CD4-positive, alpha-beta T cell treated with Interferon gamma for 1 hour (primary cell): ENCODE measurements around the gene SCMH1.
"Not testable (repeated sequence)": the region's sequence is repeated elsewhere in the genome, so short reads cannot be mapped to it uniquely, and the experiment has no call there.

ENCODE experiments used
- DNase-seq: peaks from one replicate; pipeline ENCODE4 v3.0.0-alpha.2; 2020

Gene SCMH1

DNA sequence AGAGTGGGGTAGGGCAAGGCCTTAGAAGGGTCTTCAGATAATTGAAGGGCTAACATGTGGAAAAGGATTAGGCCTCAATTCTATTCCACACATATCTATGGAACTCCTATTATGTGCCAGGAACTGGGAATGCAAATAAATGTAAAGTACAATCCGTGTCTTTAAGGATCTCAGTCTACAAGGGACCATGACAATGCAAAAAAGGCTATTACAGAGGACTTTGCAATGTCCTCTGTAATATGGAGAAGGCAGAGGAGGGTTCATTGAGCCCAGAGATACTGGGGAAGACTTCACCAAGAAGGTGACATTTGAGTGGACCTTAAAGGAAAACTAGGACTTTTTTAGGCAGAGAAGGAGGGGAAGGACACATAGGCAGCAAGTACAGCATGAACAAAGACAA lies 4.5 kb upstream of the SCMH1 start:
- DNase-seq = no peak

DNA sequence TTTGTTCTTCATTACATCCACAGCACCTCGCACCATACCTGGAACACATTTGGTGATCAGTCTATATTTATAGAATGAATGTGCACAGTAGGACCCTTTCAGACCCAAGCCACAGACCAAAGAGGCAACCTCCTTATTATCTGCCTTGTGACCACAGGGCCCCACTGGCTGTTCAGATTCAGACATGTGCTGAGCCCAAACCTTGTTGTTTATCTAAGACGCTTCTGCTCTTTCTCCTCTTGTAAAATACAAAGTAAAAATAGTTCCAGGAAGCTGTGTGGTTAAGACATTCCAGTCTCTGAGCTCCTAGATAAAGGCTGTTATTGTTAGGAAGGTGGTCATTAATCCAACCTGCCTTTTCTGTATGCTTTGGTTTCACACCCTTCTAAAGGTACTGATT lies 3.6 kb upstream of the SCMH1 start:
- no peak for DNase-seq

DNA sequence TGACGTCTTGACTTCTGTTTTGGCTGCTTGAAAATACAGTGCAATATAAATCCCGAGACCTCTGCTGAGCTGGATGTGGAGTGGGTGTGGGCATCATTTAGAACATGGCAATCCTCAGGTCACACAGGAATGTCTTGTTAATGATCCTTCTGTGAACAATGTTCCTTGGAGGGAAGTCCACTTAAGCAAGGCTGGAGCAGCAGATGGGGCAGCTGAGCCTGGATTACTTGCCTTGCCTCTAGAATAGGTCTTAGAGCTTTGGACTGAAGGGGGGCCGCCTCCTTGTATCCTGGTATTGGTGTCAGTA lies 926 bp upstream of the SCMH1 start:
- no peak for DNase-seq

DNA sequence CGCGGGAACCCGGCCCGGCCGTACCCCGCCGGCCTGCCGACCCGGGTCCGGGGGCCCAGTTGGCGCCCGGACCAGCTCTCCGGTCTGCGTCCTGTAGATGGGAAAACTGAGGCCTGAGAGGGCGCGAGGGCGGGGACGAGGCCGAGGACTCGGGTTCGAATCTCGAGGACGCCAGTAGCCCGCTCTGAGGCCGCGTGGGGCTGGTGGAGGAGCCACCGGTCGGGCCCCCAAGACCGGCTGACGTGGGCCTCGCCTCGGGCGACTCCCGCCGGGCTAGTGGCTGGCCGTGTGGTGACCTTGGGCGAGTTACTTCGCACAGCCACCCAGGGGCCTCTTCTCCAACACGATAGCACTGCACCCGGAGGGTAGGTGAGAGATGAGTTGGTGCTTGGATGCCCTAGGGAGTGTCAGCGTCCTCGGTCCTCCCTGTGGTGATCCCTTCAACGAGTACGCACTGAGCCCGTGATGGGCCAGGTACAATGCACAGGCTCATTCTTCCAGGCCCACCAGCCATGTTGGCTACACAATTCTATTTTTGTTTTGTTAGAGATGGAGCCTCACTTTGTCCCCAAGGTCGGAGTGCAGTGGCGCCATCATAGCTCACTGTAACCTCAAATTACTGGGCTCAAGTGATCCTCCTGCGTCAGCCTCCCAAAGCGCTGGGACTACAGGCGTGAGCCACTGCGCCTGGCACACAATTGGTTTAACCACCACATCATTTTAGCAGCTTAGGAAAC lies 404 bp upstream of the SCMH1 start:
- no peak for DNase-seq

DNA sequence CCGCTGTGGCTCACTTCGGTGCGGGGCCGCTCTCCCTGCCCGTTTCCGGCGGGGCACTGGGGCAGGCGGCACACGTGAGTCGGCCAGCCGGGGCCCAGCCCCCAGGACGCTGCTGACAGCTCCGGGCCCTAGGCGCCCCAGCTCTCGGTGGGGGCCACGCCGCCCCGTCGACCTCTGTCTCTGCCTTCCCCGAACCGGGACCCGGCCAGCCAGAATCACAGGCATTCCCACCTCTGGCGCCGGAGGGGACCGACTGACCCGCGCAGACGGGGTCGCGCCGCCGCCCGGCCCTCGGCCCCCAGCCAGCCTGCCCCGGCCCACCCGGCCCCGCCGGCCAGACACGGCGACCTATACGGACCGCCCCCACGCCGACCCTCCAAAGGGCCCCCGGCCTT lies 755 bp downstream of the SCMH1 start:
- DNase-seq = peak; percentile 57

DNA sequence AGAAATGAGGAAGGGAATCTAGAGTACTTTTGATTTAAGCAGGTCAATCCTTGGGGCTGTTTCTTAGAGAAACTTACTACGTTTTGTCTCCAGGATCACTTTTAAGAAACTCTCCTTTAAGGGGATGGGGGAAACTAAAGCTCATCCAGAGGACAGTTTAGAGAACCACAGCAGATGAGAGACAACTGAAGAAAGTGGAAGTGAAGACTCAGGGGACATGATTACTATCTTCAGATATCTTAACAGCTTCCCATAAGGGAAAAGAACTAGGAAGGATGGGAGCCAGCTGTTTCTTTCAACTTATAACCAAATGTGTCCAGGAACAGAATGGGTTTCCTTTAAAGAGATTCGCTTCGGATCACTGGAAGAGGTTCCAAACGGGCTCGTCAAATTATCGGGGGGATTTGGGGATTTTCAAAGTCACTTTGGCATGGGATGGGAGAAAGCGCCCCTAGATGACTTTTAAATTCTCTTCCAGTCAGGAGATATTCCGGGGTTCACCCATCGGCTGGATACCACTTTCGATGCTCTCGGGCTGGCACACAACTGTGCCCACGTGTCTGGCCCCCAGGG lies 1.2 kb downstream of the SCMH1 start:
- no peak for DNase-seq

DNA sequence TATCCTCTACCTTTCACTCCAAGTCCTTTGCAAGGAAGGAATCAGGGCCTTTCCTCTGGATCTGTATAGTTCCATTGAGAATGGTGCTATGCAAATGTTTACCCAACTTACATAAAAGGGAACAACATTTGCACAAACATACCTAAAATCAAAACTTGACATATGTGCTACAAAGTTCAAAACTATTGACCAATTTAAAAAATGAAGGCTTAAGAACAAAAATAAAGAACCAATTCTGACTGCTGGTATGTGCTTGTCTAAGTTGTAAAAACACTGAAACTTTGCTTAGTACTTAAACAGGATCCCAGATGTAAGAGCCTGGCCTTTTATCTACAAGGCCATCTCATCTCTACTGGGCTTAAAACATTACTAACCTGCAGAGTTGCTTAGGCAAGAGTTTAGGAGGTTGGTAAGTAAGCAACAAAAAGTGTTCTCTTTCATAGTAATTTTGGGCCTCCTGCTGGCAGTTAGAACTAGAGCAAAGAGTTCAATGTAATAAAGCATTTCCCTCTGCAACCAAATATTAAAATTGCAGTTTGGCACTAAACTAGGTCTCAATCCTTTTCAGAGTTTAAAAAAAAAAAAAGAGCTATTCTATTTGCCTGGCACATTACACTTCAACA lies 2.0 kb downstream of the SCMH1 start:
- no peak for DNase-seq

DNA sequence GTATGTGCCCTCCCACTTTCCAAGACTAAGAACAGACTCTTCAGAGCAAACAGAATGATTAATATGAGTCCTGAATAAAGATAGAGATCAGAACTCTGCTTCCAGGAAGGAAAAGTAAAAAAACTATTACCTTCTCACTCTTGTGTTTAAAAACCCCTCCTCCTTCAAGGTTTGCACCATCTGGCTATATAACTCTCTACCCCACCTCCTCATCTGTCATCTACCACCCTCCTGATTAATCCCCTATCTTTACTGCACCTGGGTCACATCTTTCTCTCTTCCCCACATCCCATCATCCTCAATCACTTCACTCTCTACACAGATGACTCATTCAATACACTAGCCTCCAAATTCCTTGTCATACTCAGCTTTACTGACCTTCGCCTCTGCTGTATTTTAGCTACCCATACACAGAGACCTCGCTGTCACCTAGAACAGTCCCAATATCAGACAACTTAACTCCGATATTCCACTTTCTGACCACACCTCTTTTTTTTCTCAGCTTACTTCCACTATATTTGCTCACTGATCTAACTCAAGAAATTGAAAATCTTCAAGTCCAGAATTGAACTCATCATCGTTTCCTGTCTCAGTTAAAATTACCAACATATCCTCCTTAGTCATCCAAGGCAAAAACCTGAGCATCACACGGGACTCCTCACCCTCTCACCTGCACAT lies 3.7 kb downstream of the SCMH1 start:
- no peak for DNase-seq

DNA sequence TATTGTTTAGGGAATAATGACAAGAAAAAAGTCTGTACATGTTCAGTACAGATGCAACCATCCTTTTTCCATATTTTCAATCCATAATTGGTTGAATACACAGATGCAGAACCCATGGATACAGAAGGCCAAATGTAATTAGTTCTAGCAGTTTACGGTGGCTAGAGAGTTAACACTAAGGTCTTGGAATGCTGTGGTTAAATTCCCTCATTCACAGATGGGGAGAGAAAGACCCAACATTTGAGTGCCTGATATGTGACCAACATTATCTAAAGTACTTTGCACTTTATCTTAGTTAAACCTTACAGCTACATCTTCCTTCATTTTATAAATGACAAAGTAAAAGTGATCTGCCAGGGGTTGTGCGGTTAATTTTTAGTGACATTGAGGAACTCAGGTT lies 5.3 kb downstream of the SCMH1 start:
- DNase-seq = no peak

DNA sequence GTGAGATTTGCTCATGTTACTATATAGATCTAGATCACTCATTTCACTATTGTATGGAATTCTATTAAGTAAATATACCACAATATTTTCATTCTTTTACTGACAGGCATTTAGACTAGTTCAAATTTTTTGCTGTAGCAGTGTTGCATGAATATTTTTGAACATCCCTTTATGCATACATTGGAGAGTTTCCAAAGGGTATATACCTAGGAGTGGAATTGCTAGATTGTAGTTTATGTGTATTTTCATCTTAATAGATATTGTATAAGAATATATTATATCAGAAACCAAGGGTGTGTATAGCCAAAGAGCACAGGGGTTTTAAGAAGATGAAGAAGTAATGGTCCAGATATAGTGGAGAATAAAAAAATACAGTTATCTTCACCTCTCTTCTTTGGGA lies 6.2 kb downstream of the SCMH1 start:
- no peak for DNase-seq

DNA sequence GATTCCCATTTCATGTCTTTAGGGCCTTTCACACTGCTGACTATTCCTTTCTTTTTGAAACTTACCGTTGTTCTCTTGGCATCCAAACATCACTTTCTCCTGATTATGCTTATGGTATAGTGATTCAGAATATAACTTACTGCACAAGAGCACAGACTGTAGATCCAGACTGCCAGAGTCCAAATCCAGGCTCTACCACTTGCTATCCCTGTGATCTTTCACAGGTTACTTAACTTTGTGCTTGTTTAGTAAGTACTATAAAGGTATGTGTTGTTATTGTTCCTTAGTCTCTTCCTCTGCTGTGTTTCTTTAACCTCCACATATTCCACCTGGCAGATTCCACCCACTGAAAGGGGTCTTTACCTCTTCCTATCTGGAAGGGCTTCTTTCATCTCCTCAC lies 8.4 kb downstream of the SCMH1 start:
- no peak for DNase-seq

DNA sequence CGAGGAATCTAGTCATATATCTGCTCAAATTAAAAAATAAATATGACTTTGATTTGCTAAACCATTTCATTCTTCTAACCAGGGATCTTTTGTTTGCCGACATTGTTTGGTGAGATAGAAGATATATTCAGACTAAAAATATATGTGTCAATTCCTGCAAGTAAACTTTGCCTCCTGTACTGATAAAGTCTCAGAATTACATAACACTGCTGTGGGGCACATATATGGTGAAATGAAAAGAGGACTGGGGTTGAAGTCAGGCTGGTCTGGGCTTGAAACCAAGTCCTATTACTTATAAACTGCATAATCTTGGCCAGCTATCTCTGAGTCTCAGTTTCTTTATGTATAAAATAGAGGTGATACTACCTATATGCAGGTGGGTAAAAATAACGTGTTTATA lies 9.8 kb downstream of the SCMH1 start:
- DNase-seq = no peak

DNA sequence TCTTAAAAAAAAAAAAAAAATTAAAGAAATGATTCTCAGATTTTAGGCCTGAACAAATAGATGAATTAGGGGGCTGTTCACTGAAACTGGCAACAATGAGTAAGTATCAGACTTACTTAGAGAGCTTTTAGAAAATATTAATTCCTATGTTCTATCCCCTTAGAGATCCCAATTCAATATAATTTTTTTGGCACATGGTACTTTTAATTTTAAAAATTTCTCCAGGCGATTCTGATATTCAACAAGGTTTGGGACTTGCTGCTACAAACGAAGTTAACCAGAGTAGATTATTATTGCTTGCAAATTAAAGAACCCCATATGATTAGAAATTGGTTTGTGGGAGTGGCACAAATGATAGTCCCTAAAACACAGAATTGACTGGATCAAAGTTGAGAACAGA lies 11.4 kb downstream of the SCMH1 start:
- no peak for DNase-seq

DNA sequence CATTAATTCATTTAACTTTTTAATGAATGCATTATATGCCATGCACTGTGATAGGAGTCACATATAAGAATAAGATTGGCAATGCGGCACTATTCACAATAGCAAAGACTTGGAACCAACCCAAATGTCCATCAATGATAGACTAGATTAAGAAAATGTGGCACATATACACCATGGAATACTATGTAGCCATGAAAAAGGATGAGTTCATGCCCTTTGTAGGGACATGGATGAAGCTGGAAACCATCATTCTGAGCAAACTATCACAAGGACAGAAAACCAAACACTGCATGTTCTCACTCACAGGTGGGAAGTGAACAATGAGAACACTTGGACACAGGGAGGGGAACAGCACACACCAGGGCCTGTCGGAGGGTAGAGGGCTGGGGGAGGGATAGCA lies 12.9 kb downstream of the SCMH1 start:
- not testable (repeated sequence) for DNase-seq

DNA sequence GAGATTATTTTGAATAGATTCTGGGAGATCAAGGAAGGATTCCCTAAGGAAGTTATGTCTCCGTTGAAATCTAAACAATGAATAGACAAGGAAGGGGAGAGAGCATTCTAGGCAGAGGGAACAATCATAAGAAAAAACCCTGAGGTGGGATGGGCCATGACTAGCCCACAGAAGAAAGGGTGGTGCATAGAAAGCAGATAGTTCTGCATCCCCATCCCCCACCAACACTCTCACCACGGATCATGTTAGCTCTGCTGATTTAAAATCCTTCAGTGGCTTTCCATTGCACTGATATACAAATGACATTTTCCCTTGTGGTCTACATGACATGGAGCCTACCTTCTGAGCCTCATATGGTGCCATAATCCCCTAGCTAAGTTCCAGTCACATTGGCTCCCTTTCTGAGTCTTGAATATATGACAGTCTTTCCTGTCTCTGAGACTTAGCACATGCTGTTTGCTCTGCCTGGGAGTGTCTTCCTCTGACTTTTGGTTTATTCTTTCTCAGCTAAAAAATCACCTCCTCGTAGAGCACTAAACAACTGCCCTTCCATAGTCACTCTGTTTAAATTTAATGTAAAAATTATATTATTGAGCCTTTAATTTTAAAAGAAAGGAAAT lies 15.2 kb downstream of the SCMH1 start:
- no peak for DNase-seq

DNA sequence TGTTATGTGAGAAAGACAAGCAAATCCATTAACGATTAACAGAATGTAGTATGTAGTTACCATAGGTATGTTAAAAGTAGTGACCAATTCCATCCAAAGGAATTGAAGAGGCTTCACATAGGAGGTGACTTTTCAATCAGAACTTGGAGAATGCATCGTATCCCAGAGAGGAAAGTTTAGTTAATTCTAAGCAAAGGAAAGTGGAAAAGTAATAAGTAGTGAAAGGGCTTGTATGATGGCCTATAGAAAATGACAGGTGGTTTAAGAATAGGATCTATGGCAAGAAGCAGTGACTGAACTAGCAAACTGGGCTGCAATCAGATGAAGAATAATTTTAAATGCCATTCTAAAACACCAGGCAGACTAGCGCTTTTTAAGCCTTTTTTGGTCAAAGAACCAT lies 16.6 kb downstream of the SCMH1 start:
- DNase-seq = no peak

DNA sequence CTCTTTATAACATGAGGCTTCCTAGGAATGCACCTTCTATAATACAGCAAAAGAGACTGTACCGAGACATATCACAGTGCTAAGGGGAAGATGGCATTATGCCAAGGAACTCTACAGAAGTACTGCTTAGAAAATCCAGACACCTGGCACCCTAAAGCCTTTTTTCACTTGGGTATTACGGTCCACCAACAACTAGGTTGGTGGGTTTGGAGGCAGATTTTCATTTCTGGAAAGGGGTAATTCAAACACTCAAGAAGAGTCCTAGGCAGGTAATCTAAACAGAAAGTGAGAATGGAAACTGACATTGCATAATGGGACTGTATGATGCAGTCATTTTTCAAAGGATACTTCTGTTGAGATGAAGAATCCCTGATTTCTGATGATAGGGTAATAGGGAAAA lies 19.6 kb downstream of the SCMH1 start:
- DNase-seq = no peak

DNA sequence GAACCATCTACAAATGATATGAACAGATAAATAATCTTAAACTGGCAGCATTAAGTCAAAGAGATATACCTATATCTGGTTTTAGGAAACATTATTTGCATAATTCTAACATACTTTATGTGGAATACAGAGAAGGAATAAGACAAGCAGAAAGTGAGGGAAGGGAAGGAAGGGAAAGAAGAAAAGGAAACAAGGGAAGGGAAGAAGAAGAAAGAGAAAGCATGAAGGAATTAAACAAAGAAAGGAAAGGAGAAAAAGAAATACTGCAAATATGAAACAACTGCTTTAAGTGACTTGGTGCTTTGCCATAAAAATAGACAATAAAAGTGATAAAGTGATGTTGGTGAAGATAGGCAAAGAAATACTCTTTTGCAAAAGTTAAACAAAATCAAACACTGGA lies 20.1 kb downstream of the SCMH1 start:
- no peak for DNase-seq

DNA sequence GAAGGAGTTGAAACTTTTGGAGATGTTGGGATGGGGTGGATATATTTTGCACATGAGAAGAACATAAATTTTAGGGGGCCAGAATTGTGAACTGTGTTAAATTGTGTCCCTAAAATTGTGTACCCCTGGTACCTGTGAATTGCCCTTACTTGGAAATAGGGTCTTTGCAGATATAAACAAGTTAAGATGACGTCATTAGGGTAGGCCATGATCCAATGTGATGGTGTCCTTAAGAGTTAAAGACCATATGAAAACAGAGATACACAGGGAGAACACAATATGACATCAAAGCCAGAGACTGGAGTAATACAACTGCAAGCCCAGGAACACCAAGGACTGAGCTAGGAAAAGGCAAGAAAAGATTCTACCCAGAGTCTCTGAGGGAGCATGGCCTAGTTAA lies 24.0 kb downstream of the SCMH1 start:
- no peak for DNase-seq

DNA sequence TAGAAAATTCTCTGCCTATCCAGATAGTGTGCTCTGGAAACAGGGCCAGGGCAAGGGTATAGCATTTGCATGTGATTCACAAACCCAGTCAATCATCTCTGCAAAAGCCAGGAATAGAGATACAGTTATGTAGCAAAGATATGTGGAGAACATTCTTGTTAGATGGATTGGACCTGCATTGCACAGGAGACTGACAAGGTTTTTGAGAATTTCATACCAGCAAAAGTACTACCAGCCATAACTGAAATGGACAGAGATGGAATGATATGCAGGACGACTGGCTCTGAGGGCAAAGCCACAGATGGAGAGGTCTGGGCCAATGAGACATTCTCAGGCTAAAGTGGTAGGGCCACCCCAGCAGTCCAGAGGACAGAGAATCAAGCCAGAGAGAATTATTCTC lies 24.7 kb downstream of the SCMH1 start:
- no peak for DNase-seq

DNA sequence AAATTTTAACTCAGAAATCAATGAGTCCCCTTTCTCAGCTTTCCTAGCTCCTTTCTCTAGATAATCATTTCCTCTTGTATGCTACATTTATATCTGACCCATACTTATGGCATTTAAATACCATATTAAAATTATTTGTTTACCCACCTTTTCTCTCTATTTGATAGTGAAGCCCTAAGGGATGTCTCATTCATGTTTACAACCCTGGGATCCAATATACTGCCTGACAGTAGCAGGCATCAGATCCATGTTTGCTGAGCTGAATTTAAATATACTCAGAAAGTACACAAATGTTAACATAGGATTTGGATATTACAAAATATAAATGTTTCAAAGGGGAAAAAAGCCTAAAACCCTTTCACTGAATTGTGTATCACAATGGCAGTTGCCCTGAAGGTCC lies 26.5 kb downstream of the SCMH1 start:
- DNase-seq = no peak

DNA sequence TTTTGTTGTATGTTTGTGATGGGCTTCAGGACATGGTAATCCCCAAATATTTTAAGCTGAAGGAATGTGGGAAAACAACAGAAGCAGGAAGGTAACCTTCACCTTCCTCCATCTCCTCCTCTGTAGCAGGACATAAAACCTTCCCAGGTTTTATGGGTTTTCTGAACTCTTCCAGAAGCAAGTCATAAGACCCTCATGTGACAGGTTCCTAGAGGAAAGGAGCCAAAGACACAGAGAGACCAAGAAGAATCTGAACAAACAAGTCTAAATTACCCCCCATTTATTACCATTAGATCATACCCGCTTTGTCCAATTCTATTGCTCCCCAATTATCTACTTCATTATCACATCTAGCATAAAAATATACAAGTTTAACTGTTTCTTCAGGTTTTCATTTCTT lies 28.8 kb downstream of the SCMH1 start:
- no peak for DNase-seq

DNA sequence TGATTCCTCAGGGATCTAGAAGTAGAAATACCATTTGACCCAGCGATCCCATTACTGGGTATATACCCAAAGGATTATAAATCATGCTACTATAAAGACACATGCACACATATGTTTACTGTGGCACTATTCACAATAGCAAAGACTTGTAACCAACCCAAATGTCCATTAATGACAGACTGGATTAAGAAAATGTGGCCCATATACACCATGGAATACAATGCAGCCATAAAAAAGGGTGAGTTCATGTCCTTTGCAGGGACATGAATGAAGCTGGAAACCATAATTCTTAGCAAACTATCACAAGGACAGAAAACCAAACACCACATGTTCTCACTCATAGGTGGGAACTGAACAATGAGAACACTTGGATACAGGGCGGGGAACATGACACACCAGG lies 30.5 kb downstream of the SCMH1 start:
- not testable (repeated sequence) for DNase-seq

DNA sequence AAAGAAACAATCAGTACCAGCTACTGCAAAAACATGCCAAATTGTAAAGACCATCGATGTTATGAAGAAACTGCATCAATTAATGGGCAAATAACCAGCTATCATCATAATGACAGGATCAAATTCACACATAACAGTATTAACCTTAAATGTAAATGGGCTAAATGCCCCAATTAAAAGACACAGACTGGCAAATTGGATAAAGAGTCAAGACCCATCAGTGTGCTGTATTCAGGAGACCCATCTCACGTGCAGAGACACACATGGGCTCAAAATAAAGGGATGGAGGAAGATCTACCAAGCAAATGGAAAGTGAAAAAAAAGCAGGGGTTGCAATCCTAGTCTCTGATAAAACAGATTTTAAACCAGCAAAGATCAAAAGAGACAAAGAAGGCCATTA lies 35.1 kb downstream of the SCMH1 start:
- DNase-seq = not testable (repeated sequence)
